HT-29 (cell line): Measurements from ENCODE around the gene GNAS. TPM values are rescaled to one million over a fixed set of nuclear protein-coding genes. Genes with fewer than 3 reads are reported as not detected.
"Not testable (repeated sequence)": the region's sequence is repeated elsewhere in the genome, so short reads cannot be mapped to it uniquely, and the experiment has no call there.

Experiments used
- DNase-seq: peaks from one replicate; pipeline ENCODE4 v3.0.0-alpha.2; 2015; ENCODE audit warnings: low spot score
- total RNA-seq: library from RNA; depleted of rRNA; stranded (reverse); fragments of >200 nt; shearing (Covaris generic); gene quantifications from 2 replicates; pipeline ENCODE4 v1.2.3, GENCODE V29; 2014

Gene GNAS
- total RNA-seq, 1 experiment from 2014 or later: 888 TPM

DNA sequence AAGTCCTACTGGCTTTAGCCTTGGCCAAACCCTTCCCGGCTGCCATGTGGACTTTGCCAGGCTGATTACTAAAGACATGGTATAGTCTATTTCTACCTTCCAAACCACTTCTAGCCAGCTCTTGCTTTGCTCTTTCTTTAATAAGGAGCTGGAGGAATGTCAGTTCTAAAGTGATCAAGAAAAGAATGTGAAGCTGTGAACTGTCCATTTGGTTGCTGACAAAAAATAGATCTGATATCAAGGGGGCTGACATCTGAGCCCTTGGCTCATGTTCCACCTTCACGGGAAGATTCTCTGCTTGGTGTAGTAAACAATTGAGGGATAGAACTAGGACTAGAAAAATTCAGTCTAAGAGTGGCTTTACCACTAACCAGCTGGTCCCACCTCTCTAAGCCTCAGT lies 24.4 kb upstream of the GNAS start:
- DNase-seq: no peak

DNA sequence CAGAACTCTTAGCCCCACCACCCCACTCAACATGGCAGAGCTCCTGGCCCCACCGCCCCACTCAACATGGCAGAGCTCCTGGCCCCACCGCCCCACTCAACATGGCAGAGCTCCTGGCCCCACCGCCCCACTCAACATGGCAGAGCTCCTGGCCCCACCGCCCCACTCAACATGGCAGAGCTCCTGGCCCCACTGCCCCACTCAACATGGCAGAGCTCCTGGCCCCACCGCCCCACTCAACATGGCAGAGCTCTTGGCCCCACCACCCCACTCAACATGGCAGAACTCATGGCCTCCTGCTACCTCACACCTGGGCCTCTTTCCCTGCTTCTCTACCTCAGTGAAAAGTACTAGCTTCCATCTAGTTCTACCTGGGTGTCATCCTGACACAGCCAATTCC lies 23.7 kb upstream of the GNAS start:
- not testable (repeated sequence) for DNase-seq

DNA sequence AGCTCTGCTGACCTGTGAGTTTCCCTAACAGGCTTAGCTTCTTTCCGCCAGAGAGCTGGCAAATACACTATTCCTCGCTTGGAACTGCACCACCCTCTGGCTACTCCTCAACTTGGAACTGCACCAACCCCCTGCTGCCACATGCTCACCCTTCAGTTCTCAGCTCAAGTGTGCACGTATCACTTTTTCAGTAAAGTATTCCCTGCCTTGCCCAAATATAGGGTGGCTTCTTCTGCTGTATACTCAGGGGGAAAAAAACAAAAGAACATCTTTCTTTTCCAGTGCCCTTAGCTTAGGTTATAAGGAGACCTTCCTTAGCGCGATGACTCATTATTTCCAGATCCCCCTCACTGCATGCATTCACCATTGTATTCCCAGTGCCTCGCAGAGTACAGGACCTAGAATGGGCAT lies 23.0 kb upstream of the GNAS start:
- peak; percentile 22 for DNase-seq

DNA sequence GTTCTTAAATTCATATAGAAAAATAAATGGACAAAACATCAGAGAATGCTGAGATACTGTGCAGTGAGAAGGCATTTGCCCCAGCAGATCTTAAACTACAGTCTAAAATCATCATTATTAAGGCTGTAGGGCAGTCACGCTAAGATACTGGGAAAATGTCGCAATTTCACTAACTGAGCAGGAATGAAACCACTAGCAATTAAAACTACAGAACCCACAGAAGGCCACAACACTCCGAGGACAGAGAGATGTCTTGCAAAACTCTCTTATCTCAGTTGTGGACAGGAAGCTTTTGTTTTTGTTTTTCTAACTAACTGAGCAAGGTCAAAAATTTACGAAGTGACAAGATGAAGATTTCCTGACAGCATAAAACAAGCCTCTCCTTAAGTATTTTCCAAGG lies 20.1 kb upstream of the GNAS start:
- DNase-seq: no peak

DNA sequence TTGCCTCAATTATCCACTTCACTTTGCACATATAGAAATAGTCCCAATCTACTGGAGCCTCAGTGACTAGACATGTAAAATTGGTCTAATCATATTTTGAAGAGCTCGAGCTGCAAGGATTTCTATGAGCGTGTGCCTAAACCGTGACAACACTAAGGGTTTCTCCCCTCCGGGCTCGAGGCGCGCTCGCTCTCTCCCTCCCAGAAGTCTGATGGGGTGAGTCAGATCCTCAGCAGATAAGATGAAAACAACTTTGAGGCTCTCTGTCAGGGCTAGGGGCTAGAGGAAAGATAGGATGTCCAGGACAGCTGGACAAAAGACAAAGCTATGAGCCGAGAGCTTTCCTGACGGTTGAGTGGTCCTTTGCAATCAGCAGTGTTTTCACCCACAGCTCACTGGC lies 18.6 kb upstream of the GNAS start:
- no peak for DNase-seq

DNA sequence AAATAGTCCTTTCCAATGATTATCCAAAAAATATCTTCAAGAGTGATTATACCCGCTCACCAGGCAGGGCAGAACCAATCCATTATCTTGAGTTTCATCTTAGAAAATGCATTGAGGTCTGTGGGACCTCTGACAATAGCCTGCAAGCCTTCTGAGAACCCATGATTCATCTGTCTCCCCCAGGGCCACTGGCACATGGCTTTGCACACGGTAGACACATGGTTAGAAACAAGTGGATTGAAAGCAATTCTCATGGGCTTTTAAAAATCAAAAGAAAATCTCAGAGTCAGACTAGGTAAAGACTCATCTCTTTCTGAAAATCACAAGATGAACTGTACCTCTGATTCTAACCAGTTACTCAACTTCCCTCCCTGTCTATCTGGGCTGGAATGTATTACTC lies 17.3 kb upstream of the GNAS start:
- DNase-seq: no peak

DNA sequence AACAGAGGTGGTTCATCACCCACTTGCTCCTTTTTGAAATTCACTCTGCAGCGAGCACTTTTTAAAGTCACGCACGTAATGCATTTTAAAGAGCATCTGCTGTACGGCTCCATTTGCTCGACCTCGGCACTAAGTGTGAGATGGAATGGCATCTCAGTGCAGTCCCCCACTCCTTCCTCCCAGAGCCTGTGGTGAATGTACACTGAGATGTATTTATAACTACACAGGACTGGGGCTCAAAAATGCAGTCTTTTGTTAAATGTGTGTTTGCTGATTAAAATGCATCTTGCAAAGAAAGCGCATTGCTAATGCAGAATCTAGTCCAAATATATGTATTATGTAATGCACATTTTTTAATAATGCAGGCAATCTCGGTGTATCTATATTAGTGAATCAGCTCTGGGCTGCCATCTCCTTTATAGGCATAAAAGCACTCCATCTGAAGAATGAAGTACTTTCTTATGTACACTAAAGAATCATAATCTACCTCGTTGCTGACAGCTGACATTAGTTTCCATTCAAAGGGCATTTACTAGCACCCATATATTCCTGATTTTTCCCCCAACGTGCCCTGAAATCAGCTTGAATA lies 15.8 kb upstream of the GNAS start:
- DNase-seq: no peak

DNA sequence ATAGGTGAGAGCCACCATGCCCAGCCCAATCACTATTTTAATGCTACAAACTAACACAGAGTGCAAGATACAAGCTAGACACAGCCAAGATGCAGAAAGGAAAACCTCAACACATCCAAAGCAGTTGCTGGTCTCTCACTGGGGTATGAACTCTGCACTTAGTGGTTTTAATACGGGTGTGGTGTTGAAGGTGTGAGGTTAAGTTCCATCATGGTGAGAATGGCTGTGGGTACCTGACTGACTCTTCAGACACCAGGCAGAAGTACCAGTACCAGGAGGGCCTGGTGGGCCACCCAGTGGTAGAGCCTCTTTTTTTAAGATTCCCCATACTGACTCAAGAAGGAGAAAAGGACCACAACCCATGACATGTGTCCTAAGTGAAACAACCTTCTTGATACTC lies 14.8 kb upstream of the GNAS start:
- no peak for DNase-seq

DNA sequence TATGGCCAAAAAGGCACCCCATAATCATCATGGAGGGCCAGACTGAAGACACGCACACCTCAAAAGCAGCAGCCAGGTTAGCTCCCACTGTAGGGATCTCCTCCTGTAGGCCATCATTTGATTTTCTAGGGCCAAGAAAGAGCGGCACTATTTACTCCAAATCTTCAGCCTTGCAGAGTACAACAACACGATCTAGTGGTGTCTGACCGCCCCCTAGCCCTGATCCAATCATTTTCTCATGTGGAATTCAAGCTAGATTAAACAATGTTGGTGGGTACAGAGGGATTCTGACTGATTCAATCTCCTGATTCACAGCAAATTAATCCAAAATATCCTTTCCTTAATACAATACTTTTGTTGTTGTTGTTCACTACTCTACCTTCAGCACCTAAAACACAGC lies 14.3 kb upstream of the GNAS start:
- no peak for DNase-seq

DNA sequence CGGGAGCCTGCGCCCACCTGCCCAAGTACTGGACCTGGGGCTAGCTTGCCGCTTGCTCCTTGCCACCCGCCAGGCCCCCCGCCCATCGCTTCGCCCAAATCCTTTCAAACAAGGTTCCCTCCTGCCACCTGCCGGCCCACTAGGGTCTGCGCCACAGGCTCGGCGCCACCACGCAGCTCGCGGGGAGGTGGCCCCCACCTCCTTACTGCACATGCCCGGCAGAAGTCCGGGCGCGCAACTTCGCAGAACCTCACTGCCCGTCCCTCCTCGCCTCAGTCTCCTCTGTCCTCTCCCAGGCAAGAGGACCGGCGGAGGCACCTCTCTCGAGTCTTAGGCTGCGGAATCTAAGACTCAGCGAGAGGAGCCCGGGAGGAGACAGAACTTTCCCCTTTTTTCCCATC lies 13.0 kb upstream of the GNAS start:
- peak; percentile 22 for DNase-seq

DNA sequence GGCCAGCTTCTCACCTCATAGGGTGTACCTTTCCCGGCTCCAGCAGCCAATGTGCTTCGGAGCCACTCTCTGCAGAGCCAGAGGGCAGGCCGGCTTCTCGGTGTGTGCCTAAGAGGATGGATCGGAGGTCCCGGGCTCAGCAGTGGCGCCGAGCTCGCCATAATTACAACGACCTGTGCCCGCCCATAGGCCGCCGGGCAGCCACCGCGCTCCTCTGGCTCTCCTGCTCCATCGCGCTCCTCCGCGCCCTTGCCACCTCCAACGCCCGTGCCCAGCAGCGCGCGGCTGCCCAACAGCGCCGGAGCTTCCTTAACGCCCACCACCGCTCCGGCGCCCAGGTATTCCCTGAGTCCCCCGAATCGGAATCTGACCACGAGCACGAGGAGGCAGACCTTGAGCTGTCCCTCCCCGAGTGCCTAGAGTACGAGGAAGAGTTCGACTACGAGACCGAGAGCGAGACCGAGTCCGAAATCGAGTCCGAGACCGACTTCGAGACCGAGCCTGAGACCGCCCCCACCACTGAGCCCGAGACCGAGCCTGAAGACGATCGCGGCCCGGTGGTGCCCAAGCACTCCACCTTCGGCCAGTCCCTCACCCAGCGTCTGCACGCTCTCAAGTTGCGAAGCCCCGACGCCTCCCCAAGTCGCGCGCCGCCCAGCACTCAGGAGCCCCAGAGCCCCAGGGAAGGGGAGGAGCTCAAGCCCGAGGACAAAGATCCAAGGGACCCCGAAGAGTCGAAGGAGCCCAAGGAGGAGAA lies 12.3 kb upstream of the GNAS start:
- DNase-seq: no peak

DNA sequence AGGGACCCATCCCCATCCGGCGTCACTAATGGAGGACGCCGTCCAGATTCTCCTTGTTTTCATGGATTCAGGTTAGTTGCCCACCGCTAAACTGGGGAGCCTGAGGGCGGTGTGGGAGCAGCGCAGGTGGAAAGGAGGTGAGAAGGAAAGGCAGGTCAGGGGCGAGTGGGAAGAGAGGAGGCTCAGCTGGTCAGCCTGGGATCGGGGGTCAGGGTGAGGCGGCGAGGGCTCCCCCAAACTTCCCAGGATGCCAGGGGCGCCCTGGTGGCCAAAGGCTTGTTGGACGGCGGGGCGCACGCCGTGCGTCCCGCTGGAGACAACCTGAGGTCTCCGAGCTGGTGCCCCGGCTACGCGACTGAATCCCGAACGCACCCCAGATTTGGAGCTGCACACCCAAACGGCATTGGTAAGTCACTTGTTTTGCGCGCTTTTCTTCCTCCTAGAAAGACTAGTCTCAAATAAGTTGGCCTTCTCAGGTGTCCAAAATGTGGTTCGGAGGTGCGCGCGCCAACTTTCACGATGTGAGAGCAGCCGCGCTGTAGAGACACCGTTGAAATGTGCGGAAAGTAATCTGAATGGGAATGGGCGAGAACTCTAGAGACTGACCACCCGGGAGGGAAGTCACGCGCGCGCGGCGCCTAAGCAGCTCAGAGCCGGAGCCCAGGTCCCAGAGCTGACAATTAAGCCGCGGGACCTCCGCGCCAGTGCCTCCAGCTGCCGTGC lies 11.5 kb upstream of the GNAS start:
- no peak for DNase-seq

DNA sequence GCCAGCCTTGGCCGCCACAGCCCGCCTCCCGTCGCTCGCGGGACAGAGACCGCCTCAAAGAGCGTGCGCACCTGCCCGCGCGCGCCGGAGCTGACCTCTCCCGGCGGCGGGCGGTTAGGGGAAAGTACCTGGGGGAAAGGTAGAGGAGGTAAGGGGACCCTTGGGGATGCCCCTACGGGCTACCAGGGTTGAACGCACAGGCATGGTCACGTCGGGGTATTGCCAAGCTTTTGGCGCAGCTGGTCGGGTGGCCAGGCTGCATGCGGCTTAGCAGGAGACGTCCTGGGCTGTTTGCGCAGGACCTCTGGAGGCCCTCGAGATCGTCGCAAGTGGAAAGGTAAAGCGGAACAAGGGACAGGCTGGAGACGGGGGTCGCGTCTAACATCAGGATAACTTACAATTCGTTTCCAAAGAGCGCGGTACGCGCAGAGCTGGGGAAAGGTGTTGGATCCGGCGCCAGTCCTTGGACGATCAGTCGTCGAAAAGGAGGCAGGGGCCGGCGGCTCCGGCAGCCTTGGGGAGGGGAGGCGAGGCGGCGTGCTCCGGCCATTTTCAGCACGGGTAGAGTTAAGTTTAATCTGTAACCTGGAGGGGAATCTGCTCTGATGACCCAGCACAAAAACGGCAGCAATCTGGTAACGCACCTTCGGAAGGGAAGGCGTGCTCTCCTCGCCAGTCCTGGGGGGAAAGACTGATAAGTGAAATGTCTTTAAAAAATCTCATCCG lies 10.8 kb upstream of the GNAS start:
- no peak for DNase-seq

DNA sequence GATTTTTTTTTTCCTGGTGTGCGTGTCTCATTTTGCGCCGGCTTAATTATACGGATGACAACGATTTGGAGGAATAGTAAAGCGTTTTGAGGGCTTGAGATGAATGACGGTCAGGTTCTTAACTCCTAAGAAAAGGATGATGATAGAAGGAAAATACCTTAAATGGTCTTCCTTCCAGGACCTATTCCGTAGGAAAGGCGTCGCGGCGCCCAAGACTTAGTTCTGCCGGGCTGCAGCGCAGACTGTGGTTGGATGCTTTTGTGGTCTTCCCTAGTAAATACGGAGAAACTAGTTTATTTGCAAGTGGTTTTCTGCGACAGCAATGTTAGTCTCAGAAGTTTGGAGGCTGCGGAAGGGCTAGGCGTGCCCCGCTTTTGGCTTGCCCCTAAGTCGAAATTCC lies 10.2 kb upstream of the GNAS start:
- DNase-seq: no peak

DNA sequence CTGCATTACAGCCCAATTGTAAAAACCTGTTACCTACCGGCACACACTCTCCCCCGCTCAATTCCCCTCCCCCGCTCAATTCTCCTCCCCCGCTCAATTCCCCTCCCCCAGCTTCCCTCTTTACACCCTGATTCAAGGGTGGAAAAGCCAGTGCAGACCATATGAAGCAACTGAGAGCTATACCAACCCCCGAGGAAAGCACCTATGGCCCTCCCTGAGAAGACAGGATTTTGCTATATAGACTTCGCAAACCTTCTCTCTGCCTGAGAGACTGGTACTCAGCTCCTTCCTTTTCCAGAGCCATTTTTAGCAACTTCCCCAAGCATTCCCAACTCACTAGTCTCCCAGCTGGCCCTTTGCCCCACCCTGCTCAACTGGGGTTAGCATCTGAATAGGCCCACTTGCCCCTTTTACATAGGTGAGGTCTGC lies 9.4 kb upstream of the GNAS start:
- no peak for DNase-seq

DNA sequence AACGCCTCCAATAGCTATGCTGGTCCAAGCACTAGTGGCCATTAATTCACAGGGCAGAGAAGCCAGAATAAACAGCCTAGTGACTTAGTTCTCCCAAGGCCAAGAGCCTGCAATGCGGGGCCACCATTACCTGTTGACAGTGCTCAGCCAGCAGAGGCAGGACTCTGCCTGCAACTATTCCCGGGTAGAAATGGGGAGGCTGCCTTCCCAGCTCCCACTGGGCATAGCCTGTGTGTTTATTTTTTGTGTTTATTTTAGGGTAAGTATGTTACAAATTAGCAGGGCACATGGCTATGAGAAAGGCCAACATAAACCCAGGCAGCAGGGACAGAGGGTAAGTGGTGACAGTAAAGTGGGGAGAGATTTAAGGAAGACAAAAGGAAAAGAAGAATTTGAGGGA lies 6.8 kb upstream of the GNAS start:
- DNase-seq: no peak

DNA sequence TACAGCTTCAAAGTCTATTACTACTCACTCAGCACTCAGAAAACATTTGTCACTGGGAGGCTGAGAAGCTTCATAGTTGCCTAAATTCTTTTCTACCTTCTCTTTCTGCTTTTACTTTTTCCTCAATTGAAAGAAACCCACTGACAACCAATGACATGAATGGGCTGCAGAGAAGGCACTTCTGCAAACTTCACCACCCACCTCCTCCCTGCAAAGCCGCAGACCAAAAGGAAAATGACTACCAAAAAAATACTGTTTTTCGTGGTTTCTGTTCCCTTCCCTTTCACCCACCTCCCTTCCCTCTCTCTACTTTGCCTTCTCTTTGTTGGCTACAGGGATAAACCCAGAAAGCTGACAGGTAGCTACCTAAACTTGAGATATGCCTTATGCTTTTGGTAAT lies 5.1 kb upstream of the GNAS start:
- DNase-seq: no peak

DNA sequence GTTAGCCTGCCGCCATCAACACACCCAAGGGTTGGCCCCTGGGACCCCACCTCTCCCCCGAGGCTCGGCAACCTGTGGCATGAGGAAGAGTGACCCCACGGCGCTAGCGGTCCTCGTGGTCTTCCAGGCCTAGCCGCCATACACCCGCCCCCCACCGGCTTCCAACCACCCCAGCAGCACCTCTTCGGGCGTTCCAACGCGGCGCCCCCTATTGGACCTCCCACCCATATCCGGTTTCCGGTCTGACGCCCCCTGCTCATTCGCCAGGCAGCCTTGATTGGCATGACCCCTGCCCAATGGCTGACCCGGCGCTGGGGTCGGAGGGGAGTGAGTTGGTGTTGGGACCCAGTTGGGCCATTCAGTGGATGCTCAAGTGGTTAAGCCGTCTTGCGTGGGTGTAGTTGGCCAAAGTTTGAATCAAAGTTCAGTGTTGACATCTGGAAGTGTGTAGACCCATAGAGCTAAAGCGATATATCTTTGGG lies 1.8 kb upstream of the GNAS start, which contains the start of gene GNAS-AS1:
Gene GNAS-AS1 (minus strand): TSS at position 210 of the 482 bp plus-strand sequence.
- no peak for DNase-seq

DNA sequence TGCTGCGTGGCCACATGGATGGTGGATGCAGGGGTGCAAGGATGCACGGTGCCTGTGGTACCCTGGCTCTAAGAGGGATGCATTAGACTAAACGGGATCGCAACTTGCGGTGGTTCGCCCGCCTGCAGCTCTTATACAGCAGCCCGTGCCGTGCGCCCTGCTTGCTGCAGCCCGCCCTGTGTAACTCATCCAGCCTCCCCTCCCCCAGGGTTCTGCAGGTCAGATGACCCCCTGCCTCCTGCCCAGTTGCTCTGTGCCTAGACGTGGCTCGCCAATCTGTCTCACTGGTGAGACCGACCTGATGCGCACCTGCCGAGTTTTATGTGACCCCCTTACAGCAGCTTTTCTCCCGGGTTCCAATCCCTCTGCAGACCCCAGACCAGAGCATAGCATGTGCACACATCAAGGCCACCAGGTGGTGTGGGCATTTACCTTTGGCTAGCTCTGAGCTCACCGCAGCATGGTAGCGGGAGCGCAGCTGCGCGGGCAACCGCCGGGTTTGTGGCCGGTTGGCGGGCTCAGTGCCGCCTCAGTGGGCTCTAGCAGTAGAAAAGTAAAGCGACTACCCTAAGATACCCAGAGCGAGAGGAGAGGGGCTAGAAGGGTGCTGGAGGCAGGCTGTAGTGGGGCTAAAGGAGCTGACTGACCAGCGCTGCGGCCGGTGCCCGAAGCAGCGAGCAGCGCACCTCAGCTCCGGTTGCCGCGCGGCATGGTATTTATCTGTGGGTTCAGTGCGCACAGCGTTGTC lies 1.1 kb upstream of the GNAS start:
- DNase-seq: no peak

DNA sequence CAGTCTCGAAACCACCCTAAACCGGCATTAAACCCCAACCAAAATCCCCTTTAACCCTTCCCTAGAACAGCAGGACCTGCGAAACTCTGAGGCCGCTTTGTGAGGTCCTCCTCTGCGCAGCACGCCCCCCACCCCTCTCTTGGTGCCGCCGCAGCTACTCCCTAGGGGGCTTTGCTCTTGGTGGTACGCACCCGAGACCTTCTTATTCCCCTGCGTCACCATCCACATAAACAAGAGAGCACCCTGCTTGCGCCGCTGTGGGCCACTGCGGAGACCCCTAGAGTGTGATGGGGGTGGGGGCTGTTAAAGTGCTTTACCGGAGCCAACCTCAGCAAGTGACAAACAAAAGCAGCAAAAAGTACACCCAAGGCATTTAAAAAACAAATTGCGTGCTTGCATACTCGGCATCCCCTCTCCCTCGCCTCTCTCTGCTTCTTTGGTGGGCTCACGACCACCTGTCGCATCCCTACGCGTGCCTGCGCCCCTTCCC lies 502 bp upstream of the GNAS start:
- DNase-seq: no peak

DNA sequence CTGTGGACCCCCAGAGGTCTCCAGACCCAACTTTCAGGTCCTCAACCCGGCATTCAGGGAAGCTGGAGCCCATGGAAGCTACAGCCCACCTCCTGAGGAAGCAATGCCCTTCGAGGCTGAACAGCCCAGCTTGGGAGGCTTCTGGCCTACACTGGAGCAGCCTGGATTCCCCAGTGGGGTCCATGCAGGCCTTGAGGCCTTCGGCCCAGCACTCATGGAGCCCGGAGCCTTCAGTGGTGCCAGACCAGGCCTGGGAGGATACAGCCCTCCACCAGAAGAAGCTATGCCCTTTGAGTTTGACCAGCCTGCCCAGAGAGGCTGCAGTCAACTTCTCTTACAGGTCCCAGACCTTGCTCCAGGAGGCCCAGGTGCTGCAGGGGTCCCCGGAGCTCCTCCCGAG lies 950 bp downstream of the GNAS start:
- DNase-seq: no peak
